Gastrocnemius medialis (tissue), 4 donors: Measurements from ENCODE around the gene WHRN.

Experiments
- POLR2A ChIP-seq, 2 donors: fragments of 450-650 bp; IDR thresholded peaks; one replicate each; pipeline ENCODE4 v1.6.1; 2017; ENCODE audit warnings: antibody characterized with exemption in 2 of 2, mild to moderate bottlenecking in 2 of 2, moderate library complexity in 2 of 2
- TF ChIP-seq, protein P1 (sequence below), 5 experiments: fragments of 450-650 bp in 3 of 5; fragments of 200-600 bp in 2 of 5; sonication (generic) in 2 of 5; IDR thresholded peaks in 4 of 5; conservative IDR thresholded peaks in 1 of 5; 1 replicate in 4 of 5; 2 replicates in 1 of 5; pipeline ENCODE4 v1.5.1; 2016 to 2019; ENCODE audit warnings: antibody characterized with exemption in 5 of 5, mild to moderate bottlenecking in 3 of 5, moderate library complexity in 3 of 5

DNA sequence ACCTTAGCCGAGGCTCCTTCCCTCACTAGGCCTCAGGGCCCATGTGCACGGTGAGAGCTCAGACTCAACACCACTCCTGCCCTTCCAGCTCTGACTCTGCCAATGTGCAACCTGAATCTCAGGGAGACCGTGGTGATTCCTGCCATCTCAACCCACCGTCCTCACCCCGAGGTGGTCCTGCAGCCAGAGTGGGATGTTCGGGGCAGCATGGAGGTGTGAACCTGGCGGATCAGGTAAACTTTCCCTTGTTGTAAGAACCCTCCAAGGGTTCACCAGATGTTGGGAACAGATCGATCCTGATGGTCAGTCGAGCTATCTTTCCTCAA lies 117.0 kb downstream of the WHRN start:
- TF ChIP-seq, protein P1, sequence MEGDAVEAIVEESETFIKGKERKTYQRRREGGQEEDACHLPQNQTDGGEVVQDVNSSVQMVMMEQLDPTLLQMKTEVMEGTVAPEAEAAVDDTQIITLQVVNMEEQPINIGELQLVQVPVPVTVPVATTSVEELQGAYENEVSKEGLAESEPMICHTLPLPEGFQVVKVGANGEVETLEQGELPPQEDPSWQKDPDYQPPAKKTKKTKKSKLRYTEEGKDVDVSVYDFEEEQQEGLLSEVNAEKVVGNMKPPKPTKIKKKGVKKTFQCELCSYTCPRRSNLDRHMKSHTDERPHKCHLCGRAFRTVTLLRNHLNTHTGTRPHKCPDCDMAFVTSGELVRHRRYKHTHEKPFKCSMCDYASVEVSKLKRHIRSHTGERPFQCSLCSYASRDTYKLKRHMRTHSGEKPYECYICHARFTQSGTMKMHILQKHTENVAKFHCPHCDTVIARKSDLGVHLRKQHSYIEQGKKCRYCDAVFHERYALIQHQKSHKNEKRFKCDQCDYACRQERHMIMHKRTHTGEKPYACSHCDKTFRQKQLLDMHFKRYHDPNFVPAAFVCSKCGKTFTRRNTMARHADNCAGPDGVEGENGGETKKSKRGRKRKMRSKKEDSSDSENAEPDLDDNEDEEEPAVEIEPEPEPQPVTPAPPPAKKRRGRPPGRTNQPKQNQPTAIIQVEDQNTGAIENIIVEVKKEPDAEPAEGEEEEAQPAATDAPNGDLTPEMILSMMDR (IDR thresholded peaks at IDR 0.05 in 4 of 5, conservative IDR thresholded peaks at IDR 0.05 in 1 of 5): no peak
- TF ChIP-seq POLR2A (IDR thresholded peaks at IDR 0.05): no peak
